CD4-positive, alpha-beta T cell treated with Interleukin-4 for 1 hour (primary cell): Measurements from ENCODE around the gene CHCHD6.

Experiments used
- DNase-seq, 2 donors: peaks; one replicate each; pipeline ENCODE4 v3.0.0-alpha.2; 2020 to 2022

CHCHD6 gene

GRCh38 chr3:126900859-126901540 lies 197.0 kb downstream of the CHCHD6 start:
- no peak for DNase-seq

GRCh38 chr3:126901631-126902030 lies 197.6 kb downstream of the CHCHD6 start:
- DNase-seq = no peak

DNA sequence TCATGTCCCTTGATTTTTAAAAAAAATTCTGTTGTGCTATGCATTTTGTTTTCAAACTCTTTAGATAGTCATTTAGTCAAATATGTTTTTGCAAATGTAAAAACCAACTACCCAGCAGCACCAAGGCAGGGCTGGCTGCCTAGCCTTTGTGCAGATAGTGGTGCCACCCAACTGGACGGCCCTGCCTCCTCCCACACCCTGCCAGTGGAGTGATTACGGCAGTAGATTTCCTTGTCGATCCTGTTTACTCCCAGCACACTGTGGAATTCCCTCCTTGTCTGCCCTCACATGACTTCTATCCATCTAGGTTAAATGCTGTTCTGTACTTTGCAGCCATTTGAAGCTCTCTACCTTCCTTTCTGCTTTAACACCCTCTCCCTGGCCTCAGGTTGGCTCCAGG lies 199.5 kb downstream of the CHCHD6 start:
- no peak for DNase-seq

GRCh38 chr3:126907557-126907956 lies 203.5 kb downstream of the CHCHD6 start:
- DNase-seq = no peak

DNA sequence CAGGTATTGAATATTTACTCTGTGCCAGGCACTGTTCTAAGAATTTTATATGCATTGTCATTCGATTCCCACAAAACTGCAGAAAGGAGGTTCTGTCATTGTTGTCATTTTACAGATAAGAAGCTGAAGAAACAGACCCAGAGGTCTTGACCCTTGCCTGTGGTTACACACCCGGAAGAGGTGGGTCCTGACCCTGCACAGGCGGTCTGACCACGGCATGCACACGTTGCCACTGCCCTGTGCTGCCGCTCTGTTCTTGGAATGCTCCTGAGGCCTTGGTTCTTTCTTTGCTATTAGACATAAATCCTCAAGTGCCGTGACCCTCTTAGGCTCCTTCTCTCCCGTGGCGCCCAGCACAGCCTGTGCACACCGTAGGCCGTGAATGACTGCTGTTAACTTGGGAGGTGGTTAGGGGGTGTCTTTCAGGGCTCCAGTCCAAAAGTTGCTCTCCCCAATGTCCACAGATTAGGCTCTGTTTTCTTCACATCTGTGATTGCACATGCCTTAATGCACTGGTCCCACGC lies 204.8 kb downstream of the CHCHD6 start:
- DNase-seq = peak in 1 of 2 donors; percentile 29

DNA sequence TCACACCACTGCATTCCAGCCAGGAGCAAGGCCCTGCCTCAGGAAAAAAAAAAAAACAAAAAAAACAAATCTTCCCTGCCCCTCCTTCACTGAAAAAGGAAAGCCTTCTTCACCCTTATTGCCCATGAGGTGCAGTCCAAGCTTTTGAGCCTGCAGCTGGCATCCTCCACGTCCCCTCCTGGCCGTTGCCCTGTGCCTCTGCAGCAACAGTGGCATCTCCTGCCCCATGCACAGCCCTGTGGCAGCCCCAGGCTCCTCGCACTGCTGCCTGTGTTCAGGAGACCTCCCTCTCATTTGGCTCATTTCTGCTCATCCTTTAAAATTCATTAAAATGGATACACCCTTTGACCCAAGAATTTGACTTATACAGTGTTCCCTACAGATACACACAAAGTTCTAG lies 206.2 kb downstream of the CHCHD6 start:
- no peak for DNase-seq

DNA sequence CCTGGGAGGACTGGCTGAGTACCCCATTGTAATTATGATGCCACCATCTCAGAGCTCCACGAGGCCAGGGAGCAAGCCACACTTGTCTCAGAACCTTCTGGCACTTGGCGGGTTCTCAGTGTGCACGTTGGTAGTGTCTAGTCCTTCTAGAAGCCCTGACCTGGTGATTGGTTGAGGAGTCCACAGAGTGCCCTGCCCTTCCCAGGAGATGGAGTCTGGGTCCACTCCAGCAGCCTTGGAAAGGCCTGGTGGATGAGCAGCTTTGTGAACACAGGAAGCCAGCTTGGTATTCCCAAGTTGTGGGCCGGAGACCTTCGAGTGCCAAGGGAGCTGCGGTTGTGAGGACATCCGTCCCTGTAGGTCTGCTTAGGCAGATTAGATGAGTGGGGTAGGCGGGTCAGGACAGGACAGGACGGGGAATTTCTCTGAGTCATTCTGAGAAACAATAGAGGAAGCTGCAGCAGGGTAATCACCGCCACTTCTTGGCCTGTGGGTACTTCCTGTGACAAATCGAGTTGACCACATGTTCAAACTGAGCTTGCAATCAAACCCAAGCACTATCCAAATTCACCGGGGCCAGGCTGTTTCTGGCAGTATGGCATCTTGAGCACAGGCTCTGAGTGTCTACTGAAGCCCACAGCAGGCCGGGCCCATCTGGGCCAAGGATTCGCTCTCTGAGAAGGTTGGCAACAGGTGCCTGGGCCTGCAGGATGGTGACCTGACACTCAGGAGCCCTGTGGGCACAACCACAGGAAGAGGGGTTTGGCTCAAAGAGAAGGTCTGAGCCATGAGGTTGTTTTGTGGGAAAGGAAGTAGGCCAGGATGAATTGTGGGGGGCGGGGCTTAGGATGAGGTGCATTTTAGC lies 207.4 kb downstream of the CHCHD6 start:
- DNase-seq = peak; percentile 79 to 87

DNA sequence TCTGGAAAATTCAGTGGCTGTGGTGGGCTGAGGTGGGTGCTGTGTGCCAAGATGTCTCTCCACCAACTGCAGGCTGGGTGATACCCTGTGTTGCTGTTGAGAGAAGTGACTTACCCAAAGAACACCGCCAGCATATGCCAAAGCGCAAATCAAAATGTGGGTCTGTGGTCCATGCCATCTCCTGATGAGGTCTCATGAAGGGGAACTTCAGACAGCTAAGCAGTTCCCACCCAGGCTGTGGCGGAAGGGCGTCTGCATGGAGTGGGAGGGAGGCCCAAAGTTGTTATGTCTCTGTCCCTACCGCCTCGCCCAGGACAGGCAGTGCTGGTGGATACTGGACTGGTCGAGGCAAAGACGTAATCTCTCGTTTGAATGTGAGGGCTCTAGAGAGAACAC lies 208.0 kb downstream of the CHCHD6 start:
- peak in 1 of 2 donors; percentile 16 for DNase-seq

- DNase-seq = no peak
Observed at GRCh38 chr3:126912491-126913195, 208.6 kb downstream of the CHCHD6 start.

DNA sequence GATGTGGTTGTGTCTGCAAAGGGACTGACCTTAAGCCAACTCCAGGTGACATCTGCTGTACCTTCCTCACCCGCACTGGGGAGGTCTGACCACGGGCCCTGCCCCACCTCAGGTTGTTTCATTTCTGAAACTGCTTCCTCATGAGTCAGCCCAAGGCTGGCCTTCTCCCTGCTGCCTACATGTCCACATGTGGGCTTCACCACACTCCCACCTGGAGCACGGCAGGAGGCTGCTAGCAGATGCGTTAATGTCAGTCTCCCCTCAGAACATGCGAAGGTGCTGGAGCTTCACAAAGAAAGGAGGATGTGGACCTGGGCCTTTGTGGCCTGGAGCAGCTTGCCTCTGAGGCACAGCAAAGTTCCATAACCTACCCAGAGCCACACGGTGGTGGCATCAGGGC lies 209.5 kb downstream of the CHCHD6 start:
- DNase-seq = no peak

DNA sequence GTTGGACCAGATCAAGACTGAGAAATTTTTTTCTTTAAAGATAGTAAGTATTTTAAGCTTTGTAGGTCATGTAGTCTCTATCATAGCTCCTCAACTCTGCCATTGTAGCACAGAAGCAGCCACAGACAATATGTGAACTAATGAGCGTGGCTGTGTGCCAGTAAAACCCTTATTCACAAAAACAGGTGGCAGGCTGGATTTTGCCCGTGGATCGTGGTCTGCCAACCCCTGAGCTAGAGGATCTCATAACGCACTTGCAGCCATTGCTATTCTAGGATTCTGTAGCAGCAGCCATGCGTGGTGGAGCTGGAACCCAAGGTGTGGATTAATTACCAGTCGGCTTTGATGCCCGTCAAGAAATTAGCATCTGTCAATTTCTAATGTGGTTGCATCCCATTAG lies 210.2 kb downstream of the CHCHD6 start:
- no peak for DNase-seq

DNA sequence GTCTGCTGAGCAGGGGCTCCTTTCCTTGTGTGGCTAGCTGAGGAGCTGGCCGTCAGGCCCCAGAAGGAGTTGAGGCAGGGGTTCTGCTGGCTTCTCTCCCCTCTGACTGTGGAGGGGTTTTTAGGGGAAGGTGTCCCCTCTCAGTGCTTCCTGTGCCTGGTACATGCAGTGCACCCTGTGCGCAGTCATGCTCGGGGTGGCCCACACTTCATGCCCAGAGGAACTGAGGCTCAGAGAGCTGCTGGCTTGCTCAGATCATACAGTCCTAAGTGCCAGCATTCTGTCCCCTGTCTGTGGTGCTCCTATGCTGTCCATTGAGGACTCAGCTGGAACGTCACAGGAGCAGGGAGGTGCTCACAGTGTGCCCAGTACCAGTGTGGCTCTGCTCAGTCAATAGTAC lies 211.0 kb downstream of the CHCHD6 start:
- DNase-seq = no peak

DNA sequence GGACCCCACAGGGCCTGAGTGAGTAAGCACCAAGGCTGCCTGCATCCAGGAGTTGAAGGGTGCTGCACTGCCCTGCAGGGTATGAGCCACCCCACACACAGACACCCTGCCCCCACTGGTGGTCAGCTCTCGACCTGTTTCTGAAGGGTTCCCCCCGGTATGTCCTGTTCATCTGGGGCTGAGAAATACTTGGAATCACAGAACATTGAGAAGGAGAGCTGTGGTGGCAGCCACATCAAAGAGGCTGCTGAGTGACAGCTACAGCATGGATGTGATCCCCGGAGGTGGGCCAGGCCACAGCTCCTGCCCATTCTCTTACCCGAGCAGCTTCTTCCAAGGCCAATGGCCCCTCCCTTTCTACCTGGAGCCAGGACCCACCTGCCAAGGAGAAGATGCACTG lies 212.5 kb downstream of the CHCHD6 start:
- no peak for DNase-seq

GRCh38 chr3:126917232-126917804 lies 213.3 kb downstream of the CHCHD6 start:
- DNase-seq = no peak

- DNase-seq = no peak
Observed at GRCh38 chr3:126918355-126918821, 214.3 kb downstream of the CHCHD6 start.

- DNase-seq = no peak
Observed at GRCh38 chr3:126921085-126921824, 217.2 kb downstream of the CHCHD6 start.

GRCh38 chr3:126922466-126922865 lies 218.4 kb downstream of the CHCHD6 start:
- DNase-seq = no peak

DNA sequence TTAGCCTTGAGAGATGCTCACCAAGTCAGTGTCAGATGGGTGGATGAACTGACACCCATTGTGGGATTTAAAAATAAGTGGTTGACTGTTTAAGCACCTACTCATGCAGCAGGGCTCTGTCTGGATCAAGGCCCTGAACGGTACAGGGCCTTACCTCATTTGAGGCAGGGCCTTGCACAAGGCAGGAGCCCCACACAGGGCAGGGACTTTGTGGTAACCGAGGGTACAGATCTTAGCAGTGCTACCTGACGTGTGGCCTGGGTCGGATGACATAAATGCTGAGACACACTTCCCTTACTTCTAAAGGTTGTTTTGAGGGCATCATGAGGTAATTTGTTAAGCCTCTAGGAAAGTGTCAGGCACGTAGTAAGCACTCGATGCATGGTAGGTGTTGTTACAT lies 219.4 kb downstream of the CHCHD6 start:
- no peak for DNase-seq

DNA sequence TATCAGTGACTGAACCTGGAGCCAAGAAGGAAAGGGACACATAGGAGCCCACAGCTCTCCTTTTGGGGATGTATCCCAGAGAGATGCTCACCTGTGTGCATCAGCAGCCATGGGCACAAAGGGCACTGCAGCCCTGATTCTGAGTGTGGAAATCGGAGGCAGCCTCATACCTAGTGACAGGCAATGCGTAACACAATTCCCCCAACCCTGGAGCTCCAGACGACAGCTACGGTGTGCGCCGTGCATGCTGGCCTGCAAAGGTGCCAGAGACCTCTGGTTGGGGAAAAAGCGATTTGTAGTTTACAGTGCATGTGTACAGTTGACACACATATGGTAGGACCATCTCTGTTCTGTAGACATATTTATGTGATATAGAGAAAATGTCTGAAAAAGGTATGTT lies 219.9 kb downstream of the CHCHD6 start:
- DNase-seq = no peak

DNA sequence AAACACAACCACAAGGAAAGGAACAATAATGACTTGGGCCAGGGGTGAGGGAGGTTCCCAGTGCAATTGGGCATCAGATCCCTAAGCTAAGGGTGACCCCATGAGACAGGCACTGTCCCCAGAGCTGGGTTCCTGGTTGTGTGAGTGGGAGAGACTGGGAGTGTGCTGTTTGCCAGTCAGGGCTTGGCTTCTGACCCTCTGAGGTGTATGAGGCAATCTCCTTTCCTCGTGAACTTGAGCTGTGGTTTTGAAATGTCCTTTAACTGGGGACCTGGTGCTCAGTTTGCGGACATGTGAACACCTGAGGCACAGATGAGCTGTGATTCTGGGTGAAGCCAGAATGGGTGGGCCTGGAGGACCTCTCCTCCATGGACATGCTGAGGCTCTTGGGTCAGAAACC lies 220.4 kb downstream of the CHCHD6 start:
- no peak for DNase-seq

DNA sequence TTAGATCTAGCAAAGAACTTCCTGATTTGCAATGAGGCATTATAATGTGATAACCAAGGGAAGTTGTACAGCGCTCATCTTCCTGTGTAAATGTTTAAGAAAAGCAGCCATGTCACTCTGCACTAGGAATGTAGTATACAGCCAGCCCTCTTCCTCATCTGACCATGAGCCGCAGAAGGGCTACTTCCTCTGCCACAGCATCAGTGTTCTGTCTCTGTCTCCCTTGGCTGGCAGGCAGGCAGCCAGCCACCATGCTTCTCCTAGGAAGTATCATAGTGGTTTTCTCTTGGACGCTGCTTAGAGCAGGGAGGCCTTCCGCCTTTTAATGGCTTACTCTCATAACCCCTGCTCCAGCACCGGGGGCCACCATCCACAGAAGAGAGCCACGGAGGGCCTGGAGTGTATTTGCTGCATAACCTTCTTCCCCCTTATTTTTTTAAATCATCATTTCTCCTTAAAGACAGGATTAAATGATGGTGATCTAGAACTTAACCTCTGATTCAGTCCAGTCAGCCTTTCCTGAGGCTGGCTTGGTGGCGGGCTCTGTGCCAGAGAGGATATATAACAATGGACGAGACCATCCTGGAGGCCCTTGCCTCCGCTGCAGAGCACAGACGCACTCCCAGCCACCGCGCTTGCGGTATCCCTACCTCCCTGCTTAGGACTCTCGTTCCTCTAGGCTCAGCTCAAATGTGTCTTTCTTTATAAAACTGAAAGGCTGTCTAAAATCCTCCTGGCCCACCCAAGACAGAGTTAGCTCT lies 221.6 kb downstream of the CHCHD6 start:
- DNase-seq = peak; percentile 11 to 47
